Measurements from ENCODE around the gene SLC22A3. TPM values are rescaled to one million over a fixed set of nuclear protein-coding genes. Genes with fewer than 3 reads are reported as not detected.

Gene SLC22A3
- total and polyA plus RNA-seq, 2 donors (not counting 1 experiment from before 2014, with no cell fraction given) = not detected

- intact Hi-C loops (cut with micrococcal nuclease) = no loop called here
Observed at GRCh38 chr6:160417146-160417545, 69.0 kb downstream of the SLC22A3 start.

GRCh38 chr6:160417550-160417949 is 69.4 kb downstream of the SLC22A3 start:
- H3K27me3 Mint-ChIP-seq = peaks cover 30% of the 10 kb centered on the region

More at GRCh38 chr6:160417146-160417545, 69.0 kb downstream of the SLC22A3 start:
- Histone ChIP-seq H3K36me3 (replicated peaks in 1 of 2; ENCODE audit: control extremely low read depth in 1 of 2, control insufficient read depth in 1 of 2, extremely low read depth in 1 of 2, insufficient read depth in 2 of 2, low read length in 1 of 2) (no peaks in the 10 kb centered on the region), H3K9me3 (ENCODE audit: control extremely low read depth in 1 of 3, control insufficient read depth in 2 of 3, insufficient read depth in 1 of 3, low read length in 2 of 3) (no peaks in the 10 kb centered on the region), H3K27me3 (replicated peaks in 1 of 4; ENCODE audit: control extremely low read depth in 1 of 4, control insufficient read depth in 3 of 4, insufficient read depth in 4 of 4, low read length in 3 of 4) (peaks cover 0 to 4% (median 0%) of the 10 kb centered on the region in 4 experiments), H3K79me2 (ENCODE audit: control insufficient read depth, insufficient read depth, low read length) (no peaks in the 10 kb centered on the region), H3K4me2 (replicated peaks; ENCODE audit: low read depth, low read length, poor library complexity, severe bottlenecking) (no peak overlapping the region), H3K9ac (ENCODE audit: low read length) (no peak overlapping the region), H2AFZ (ENCODE audit: insufficient read depth, low read depth, low read length, poor library complexity, severe bottlenecking) (no peak overlapping the region), H3K4me3 (ENCODE audit: control extremely low read depth in 1 of 5, extremely low read depth in 1 of 5, insufficient read depth in 1 of 5, low read depth in 2 of 5, low read length in 4 of 5) (no peak overlapping the region), H3K4me1 (ENCODE audit: control insufficient read depth in 2 of 2, insufficient read depth in 2 of 2, low read length in 2 of 2) (no peaks in the 10 kb centered on the region), H4K20me1 (ENCODE audit: control insufficient read depth, insufficient read depth, low read length, poor library complexity, severe bottlenecking) (no peaks in the 10 kb centered on the region), H3K27ac (ENCODE audit: low read length in 2 of 2) (no peak overlapping the region)
- CTCF ChIA-PET = no interaction called here
- Mint-ChIP-seq H3K4me1 (no peaks in the 10 kb centered on the region), H3K4me3 (no peak overlapping the region), H3K27ac (no peak overlapping the region), H3K27me3 (peaks cover 29% of the 10 kb centered on the region), H3K9me3 (ENCODE audit: insufficient read depth) (no peaks in the 10 kb centered on the region)
- TF ChIP-seq EZH2 (IDR thresholded peaks at IDR 0.05; ENCODE audit: borderline replicate concordance, insufficient read depth, low read depth, low read length, poor library complexity, severe bottlenecking) = no peak
- TF ChIP-seq CTCF (IDR thresholded peaks at IDR 0.05) = no peak
- no peak for ATAC-seq (ENCODE audit: low read depth)
- POLR2A ChIA-PET = no interaction called here
- no peak for DNase-seq
- 100% methylated on average over 1 of the region's 1 CpG for WGBS (ENCODE audit: insufficient coverage)

More at GRCh38 chr6:160417550-160417949, 69.4 kb downstream of the SLC22A3 start:
- peaks cover 2% of the 10 kb centered on the region for H3K9me3 Mint-ChIP-seq (ENCODE audit: insufficient read depth)
- H3K4me1 Mint-ChIP-seq = no peaks in the 10 kb centered on the region
- H3K27ac Mint-ChIP-seq = no peak overlapping the region
- TF ChIP-seq EZH2 (IDR thresholded peaks at IDR 0.05; ENCODE audit: borderline replicate concordance, insufficient read depth, low read depth, low read length, poor library complexity, severe bottlenecking) (no peak), CTCF (IDR thresholded peaks at IDR 0.05) (no peak)
- no peak overlapping the region for H3K4me3 Mint-ChIP-seq
- no peaks in the 10 kb centered on the region for H3K36me3 ChIP-seq (replicated peaks in 1 of 2; ENCODE audit: control extremely low read depth in 1 of 2, control insufficient read depth in 1 of 2, extremely low read depth in 1 of 2, insufficient read depth in 2 of 2, low read length in 1 of 2)
- H4K20me1 ChIP-seq (ENCODE audit: control insufficient read depth, insufficient read depth, low read length, poor library complexity, severe bottlenecking) = no peaks in the 10 kb centered on the region
- POLR2A ChIA-PET = no interaction called here
- CTCF ChIA-PET = no interaction called here
- no peaks in the 10 kb centered on the region for H3K4me1 ChIP-seq (ENCODE audit: control insufficient read depth in 2 of 2, insufficient read depth in 2 of 2, low read length in 2 of 2)
- H3K4me3 ChIP-seq (ENCODE audit: control extremely low read depth in 1 of 5, extremely low read depth in 1 of 5, insufficient read depth in 1 of 5, low read depth in 2 of 5, low read length in 4 of 5) = no peak overlapping the region
- no peak overlapping the region for H2AFZ ChIP-seq (ENCODE audit: insufficient read depth, low read depth, low read length, poor library complexity, severe bottlenecking)
- H3K27me3 ChIP-seq (replicated peaks in 1 of 4; ENCODE audit: control extremely low read depth in 1 of 4, control insufficient read depth in 3 of 4, insufficient read depth in 4 of 4, low read length in 3 of 4) = peaks cover 0 to under 1% (median 0%) of the 10 kb centered on the region in 4 experiments
- intact Hi-C loops (cut with micrococcal nuclease) = no loop called here
- no peak overlapping the region for H3K9ac ChIP-seq (ENCODE audit: low read length)
- no peak for ATAC-seq (ENCODE audit: low read depth)
- no peak overlapping the region for H3K4me2 ChIP-seq (replicated peaks; ENCODE audit: low read depth, low read length, poor library complexity, severe bottlenecking)
- no peaks in the 10 kb centered on the region for H3K79me2 ChIP-seq (ENCODE audit: control insufficient read depth, insufficient read depth, low read length)
- H3K27ac ChIP-seq (ENCODE audit: low read length in 2 of 2) = no peak overlapping the region
- H3K9me3 ChIP-seq (ENCODE audit: control extremely low read depth in 1 of 3, control insufficient read depth in 2 of 3, insufficient read depth in 1 of 3, low read length in 2 of 3) = no peaks in the 10 kb centered on the region
- DNase-seq = no peak
